Neural progenitor cell (in vitro differentiated cells): ENCODE data around the gene SHISAL1. TPM values are rescaled to one million over a fixed set of nuclear protein-coding genes. Genes with fewer than 3 reads are reported as not detected.

Experiments used
- DNase-seq: peaks from one replicate; pipeline ENCODE4 v3.0.0-alpha.2; 2016; ENCODE audit warnings: low spot score
- H2AFZ ChIP-seq: fragments of 200-600 bp; sonication (generic); replicated peaks from 2 replicates; pipeline ENCODE4 v1.6.1; 2016; ENCODE audit warnings: antibody characterized with exemption
- H3F3A ChIP-seq: fragments of 200-600 bp; sonication (generic); 2 replicates; pipeline ENCODE4 v1.6.1; 2016; ENCODE audit warnings: antibody characterized with exemption, low read depth
- H3K27ac ChIP-seq: fragments of 200-600 bp; sonication (generic); 2 replicates; pipeline ENCODE4 v1.5.1; 2016; ENCODE audit warnings: mild to moderate bottlenecking
- H3K27me3 ChIP-seq: fragments of 200-600 bp; sonication (generic); 2 replicates; pipeline ENCODE4 v1.6.1; 2016; ENCODE audit warnings: mild to moderate bottlenecking, moderate library complexity
- H3K36me3 ChIP-seq: fragments of 200-600 bp; sonication (generic); 2 replicates; pipeline ENCODE4 v1.5.1; 2016
- H3K4me1 ChIP-seq: fragments of 200-600 bp; sonication (generic); 2 replicates; pipeline ENCODE4 v1.6.1; 2016; ENCODE audit warnings: mixed run types
- H3K4me2 ChIP-seq: fragments of 200-600 bp; sonication (generic); 2 replicates; pipeline ENCODE4 v1.6.1; 2016
- H3K4me3 ChIP-seq: fragments of 200-600 bp; sonication (generic); 2 replicates; pipeline ENCODE4 v1.5.1; 2016
- H3K79me2 ChIP-seq: fragments of 200-600 bp; sonication (generic); 2 replicates; pipeline ENCODE4 v1.6.1; 2016; ENCODE audit warnings: low read depth
- H3K9ac ChIP-seq: fragments of 200-600 bp; sonication (generic); 2 replicates; pipeline ENCODE4 v1.6.1; 2016
- H3K9me3 ChIP-seq: fragments of 200-600 bp; sonication (generic); 2 replicates; pipeline ENCODE4 v1.5.1; 2016; ENCODE audit warnings: low read depth
- H4K20me1 ChIP-seq: fragments of 200-600 bp; sonication (generic); 2 replicates; pipeline ENCODE4 v1.6.1; 2016; ENCODE audit warnings: low read depth
- H3K27ac Mint-ChIP-seq: 3 replicates; pipeline ENCODE4 v1.8.0; 2021; ENCODE audit warnings: mixed read lengths
- H3K27me3 Mint-ChIP-seq: 2 replicates; pipeline ENCODE4 v1.8.0; 2022; ENCODE audit warnings: low read depth, mild to moderate bottlenecking, inconsistent platforms, moderate library complexity, mixed read lengths; ENCODE audit not compliant: insufficient read depth
- H3K36me3 Mint-ChIP-seq: 3 replicates; pipeline ENCODE4 v1.8.0; 2021; ENCODE audit warnings: mixed read lengths
- H3K4me1 Mint-ChIP-seq: 3 replicates; pipeline ENCODE4 v1.8.0; 2021; ENCODE audit warnings: mixed read lengths
- H3K4me3 Mint-ChIP-seq: 3 replicates; pipeline ENCODE4 v1.8.0; 2021; ENCODE audit warnings: mild to moderate bottlenecking, moderate library complexity, mixed read lengths
- H3K9me3 Mint-ChIP-seq: 3 replicates; pipeline ENCODE4 v1.8.0; 2020; ENCODE audit warnings: mixed read lengths
- EZH2 ChIP-seq: fragments of 200-600 bp; sonication (generic); IDR thresholded peaks from 2 replicates; pipeline ENCODE4 v1.6.1; 2017; ENCODE audit warnings: antibody characterized with exemption, mild to moderate bottlenecking, moderate library complexity
- EZH2phosphoT487 ChIP-seq: fragments of 200-600 bp; sonication (generic); IDR thresholded peaks from 2 replicates; pipeline ENCODE4 v1.6.1; 2017; ENCODE audit warnings: antibody characterized with exemption
- total RNA-seq: library from RNA; depleted of rRNA; stranded (reverse); fragments of >200 nt; gene quantifications from 2 replicates; pipeline ENCODE4 v1.2.3, GENCODE V29; 2015; ENCODE audit warnings: low replicate concordance
- TF ChIP-seq, protein P1 (sequence below): fragments of 200-600 bp; sonication (generic); IDR thresholded peaks from 2 replicates; pipeline ENCODE4 v1.5.1; 2017; ENCODE audit warnings: antibody characterized with exemption, mild to moderate bottlenecking

SHISAL1 gene
- total RNA-seq, 1 donor from 2014 or later, result 4.4 TPM

DNA sequence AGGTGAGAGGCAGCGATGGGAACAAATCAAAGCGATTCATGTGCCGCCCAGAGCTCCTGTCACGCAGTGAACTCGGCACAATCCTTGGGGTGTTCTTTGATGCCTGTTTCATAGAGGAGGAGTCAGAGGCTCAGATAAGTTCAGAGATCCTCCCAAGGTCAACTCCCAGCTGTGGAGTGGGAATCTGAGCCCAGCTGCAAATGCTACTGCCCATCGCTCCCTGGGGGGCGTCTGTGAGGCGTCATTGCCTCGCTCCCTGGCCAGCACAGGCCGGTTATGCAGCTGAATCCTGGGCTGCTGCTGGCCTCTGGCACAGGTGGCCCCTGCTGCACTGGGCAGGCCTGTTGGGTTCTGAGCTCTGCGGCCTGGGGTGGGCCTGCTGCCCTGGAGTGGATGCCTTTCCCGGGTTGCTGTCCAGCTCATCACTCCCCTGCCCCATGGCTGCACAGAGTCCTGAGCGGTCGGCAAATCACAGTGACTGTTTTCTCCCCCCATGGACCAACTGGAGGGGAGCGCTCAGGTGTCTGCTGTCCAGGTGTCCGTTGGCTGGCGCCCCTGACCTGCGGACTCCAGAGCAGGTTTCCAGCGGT is 36.3 kb upstream of the SHISAL1 start:
- Histone ChIP-seq H3K9me3 (no peaks in the 10 kb centered on the region), H4K20me1 (no peaks in the 10 kb centered on the region), H3K9ac (no peak overlapping the region), H2AFZ (no peak overlapping the region), H3K4me1 (peaks cover 18% of the 10 kb centered on the region), H3K27me3 (no peaks in the 10 kb centered on the region), H3K36me3 (no peaks in the 10 kb centered on the region), H3K4me2 (no peak overlapping the region), H3K4me3 (no peak overlapping the region), H3F3A (no peaks in the 10 kb centered on the region), H3K79me2 (no peaks in the 10 kb centered on the region), H3K27ac (no peak overlapping the region)
- peaks cover 9% of the 10 kb centered on the region for H3K27me3 Mint-ChIP-seq
- H3K36me3 Mint-ChIP-seq, result no peaks in the 10 kb centered on the region
- H3K4me3 Mint-ChIP-seq, result no peak overlapping the region
- peaks cover 37% of the 10 kb centered on the region for H3K4me1 Mint-ChIP-seq
- H3K27ac Mint-ChIP-seq, result peak overlapping the region; percentile 87
- TF ChIP-seq EZH2phosphoT487, result no peak
- TF ChIP-seq, protein P1, sequence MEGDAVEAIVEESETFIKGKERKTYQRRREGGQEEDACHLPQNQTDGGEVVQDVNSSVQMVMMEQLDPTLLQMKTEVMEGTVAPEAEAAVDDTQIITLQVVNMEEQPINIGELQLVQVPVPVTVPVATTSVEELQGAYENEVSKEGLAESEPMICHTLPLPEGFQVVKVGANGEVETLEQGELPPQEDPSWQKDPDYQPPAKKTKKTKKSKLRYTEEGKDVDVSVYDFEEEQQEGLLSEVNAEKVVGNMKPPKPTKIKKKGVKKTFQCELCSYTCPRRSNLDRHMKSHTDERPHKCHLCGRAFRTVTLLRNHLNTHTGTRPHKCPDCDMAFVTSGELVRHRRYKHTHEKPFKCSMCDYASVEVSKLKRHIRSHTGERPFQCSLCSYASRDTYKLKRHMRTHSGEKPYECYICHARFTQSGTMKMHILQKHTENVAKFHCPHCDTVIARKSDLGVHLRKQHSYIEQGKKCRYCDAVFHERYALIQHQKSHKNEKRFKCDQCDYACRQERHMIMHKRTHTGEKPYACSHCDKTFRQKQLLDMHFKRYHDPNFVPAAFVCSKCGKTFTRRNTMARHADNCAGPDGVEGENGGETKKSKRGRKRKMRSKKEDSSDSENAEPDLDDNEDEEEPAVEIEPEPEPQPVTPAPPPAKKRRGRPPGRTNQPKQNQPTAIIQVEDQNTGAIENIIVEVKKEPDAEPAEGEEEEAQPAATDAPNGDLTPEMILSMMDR, result no peak
- TF ChIP-seq EZH2, result no peak
- DNase-seq, result no peak
- H3K9me3 Mint-ChIP-seq, result no peaks in the 10 kb centered on the region

- Histone ChIP-seq H4K20me1 (no peaks in the 10 kb centered on the region), H2AFZ (no peak overlapping the region), H3K4me3 (no peak overlapping the region), H3K4me1 (peaks cover 12% of the 10 kb centered on the region), H3F3A (no peaks in the 10 kb centered on the region), H3K9me3 (no peaks in the 10 kb centered on the region), H3K79me2 (no peaks in the 10 kb centered on the region), H3K9ac (no peak overlapping the region), H3K36me3 (no peaks in the 10 kb centered on the region), H3K4me2 (no peak overlapping the region), H3K27ac (no peak overlapping the region), H3K27me3 (no peaks in the 10 kb centered on the region)
- H3K27me3 Mint-ChIP-seq, result peaks cover 8% of the 10 kb centered on the region
- DNase-seq, result no peak
- H3K9me3 Mint-ChIP-seq, result no peaks in the 10 kb centered on the region
- no peak overlapping the region for H3K4me3 Mint-ChIP-seq
- peak overlapping the region; percentile 63 for H3K27ac Mint-ChIP-seq
- peaks cover 35% of the 10 kb centered on the region for H3K4me1 Mint-ChIP-seq
- no peaks in the 10 kb centered on the region for H3K36me3 Mint-ChIP-seq
- TF ChIP-seq, protein P1, result no peak
- no peak for TF ChIP-seq EZH2
- TF ChIP-seq EZH2phosphoT487, result no peak
Observed at GRCh38 chr22:44347549-44347948, 34.8 kb upstream of the SHISAL1 start.

- TF ChIP-seq, protein P1, result no peak
- Histone ChIP-seq H3K27me3 (no peaks in the 10 kb centered on the region), H3K9me3 (no peaks in the 10 kb centered on the region), H2AFZ (no peak overlapping the region), H3K36me3 (no peaks in the 10 kb centered on the region), H3K4me2 (no peak overlapping the region), H3F3A (peaks cover 3% of the 10 kb centered on the region), H3K4me3 (no peak overlapping the region), H3K4me1 (peaks cover 10% of the 10 kb centered on the region), H4K20me1 (no peaks in the 10 kb centered on the region), H3K27ac (no peak overlapping the region), H3K79me2 (no peaks in the 10 kb centered on the region), H3K9ac (no peak overlapping the region)
- no peaks in the 10 kb centered on the region for H3K9me3 Mint-ChIP-seq
- DNase-seq, result no peak
- no peaks in the 10 kb centered on the region for H3K36me3 Mint-ChIP-seq
- H3K27ac Mint-ChIP-seq, result peak overlapping the region; percentile 63
- H3K27me3 Mint-ChIP-seq, result peaks cover 8% of the 10 kb centered on the region
- peaks cover 35% of the 10 kb centered on the region for H3K4me1 Mint-ChIP-seq
- no peak overlapping the region for H3K4me3 Mint-ChIP-seq
Observed at GRCh38 chr22:44347080-44347479, 34.3 kb upstream of the SHISAL1 start.
